Panc1 (cell line): ENCODE measurements around the gene ATP6V0C. TPM values are rescaled to one million over a fixed set of nuclear protein-coding genes. Genes with fewer than 3 reads are reported as not detected.

Experiments used
- ATAC-seq: fragments of 200-7000 bp; cut with Tn5 transposase; 2 replicates; pipeline ENCODE4 v1.9.1; 2020; ENCODE audit warnings: mild to moderate bottlenecking, moderate library complexity
- BruUV-seq: library from RNA; stranded (reverse); fragments of 400-500 nt; replicated peaks from 2 replicates; lab custom pipeline; 2021; lab: Mats Ljungman, UMichigan
- CTCF ChIA-PET: fragments of 300-600 bp; sonication (Branson Sonifier 250); formaldehyde crosslinking; loops from one replicate; lab custom pipeline; 2022; ENCODE audit warnings: antibody characterized with exemption; lab: Charles Lee
- POLR2A ChIA-PET: fragments of 300-600 bp; sonication (Branson Sonifier 250); formaldehyde crosslinking; loops from one replicate; lab custom pipeline; 2022; ENCODE audit warnings: antibody characterized with exemption; lab: Charles Lee
- DNase-seq: peaks from one replicate; pipeline ENCODE4 v3.0.0-alpha.2; 2010; ENCODE audit warnings: low read depth, low spot score
- H3K27ac ChIP-seq: 2 replicates; pipeline ENCODE4 v1.5.1; 2011; ENCODE audit warnings: mild to moderate bottlenecking, low read length, inconsistent platforms
- H3K27me3 ChIP-seq: fragments of 200-500 bp; sonication (Bioruptor generic); 2 replicates; pipeline ENCODE4 v1.6.0; 2014; ENCODE audit warnings: low read length, inconsistent platforms; ENCODE audit not compliant: control insufficient read depth, insufficient read depth
- H3K36me3 ChIP-seq: fragments of 200-500 bp; sonication (Bioruptor generic); 2 replicates; pipeline ENCODE4 v1.5.1; 2014; ENCODE audit warnings: inconsistent platforms, mild to moderate bottlenecking, low read length, moderate library complexity; ENCODE audit not compliant: control insufficient read depth, insufficient read depth
- H3K4me1 ChIP-seq: 2 replicates; pipeline ENCODE4 v1.5.1; 2011; ENCODE audit warnings: inconsistent platforms, mild to moderate bottlenecking, low read length, moderate library complexity; ENCODE audit not compliant: control insufficient read depth, insufficient read depth
- H3K4me3 ChIP-seq, 2 experiments: 2 replicates each; pipeline ENCODE4 v1.5.1; 2011 to 2012; ENCODE audit warnings: low read depth in 2 of 2, low read length in 2 of 2, mild to moderate bottlenecking in 2 of 2, inconsistent platforms in 1 of 2, moderate library complexity in 1 of 2
- H3K9me3 ChIP-seq: fragments of 200-500 bp; sonication (Bioruptor generic); 2 replicates; pipeline ENCODE4 v1.5.1; 2014; ENCODE audit warnings: low read depth, mild to moderate bottlenecking, inconsistent platforms, low read length, moderate library complexity; ENCODE audit not compliant: control insufficient read depth, insufficient read depth
- CTCF ChIP-seq: fragments of 450-650 bp; IDR thresholded peaks from 2 replicates; pipeline ENCODE4 v1.5.1; 2017; ENCODE audit warnings: mild to moderate bottlenecking
- POLR2AphosphoS5 ChIP-seq: IDR thresholded peaks from 2 replicates; pipeline ENCODE4 v1.6.1; 2012; ENCODE audit warnings: mild to moderate bottlenecking, low read depth, low read length, moderate library complexity
- REST ChIP-seq, 2 experiments: IDR thresholded peaks; 2 replicates each; pipeline ENCODE4 v1.6.1; 2011 to 2012; ENCODE audit warnings: low read depth in 2 of 2, control low read depth in 1 of 2, low read length in 1 of 2, mild to moderate bottlenecking in 1 of 2, moderate library complexity in 1 of 2; ENCODE audit not compliant: insufficient read depth in 1 of 2
- SIN3A ChIP-seq: IDR thresholded peaks from 2 replicates; pipeline ENCODE4 v1.6.1; 2012; ENCODE audit warnings: low read depth, mild to moderate bottlenecking, low read length, moderate library complexity, borderline replicate concordance; ENCODE audit not compliant: insufficient read depth
- TCF7L2 ChIP-seq: IDR thresholded peaks from 2 replicates; pipeline ENCODE4 v1.6.1; 2011; ENCODE audit warnings: mild to moderate bottlenecking, low read depth, low read length, inconsistent platforms
- in situ Hi-C: cut with HindIII; loops from 2 replicates; pipeline ENCODE4 v1.10.0; 2016; ENCODE audit warnings: low sequenced_read_pairs, low pct_unique_long_range_greater_than_20kb
- intact Hi-C: fragments of 100-400 bp; cut with micrococcal nuclease; formaldehyde crosslinking; loops from one replicate; pipeline ENCODE4 v1.10.0; 2022; ENCODE audit not compliant: unreplicated experiment
- total RNA-seq: library from RNA; stranded (reverse); gene quantifications from one replicate; pipeline ENCODE4 v1.2.1, GENCODE V29; 2021; ENCODE audit not compliant: unreplicated experiment

The ATP6V0C gene
- total RNA-seq, 1 experiment from 2014 or later, result 282 TPM

GRCh38 chr16:2487903-2488531, 25.7 kb upstream of the ATP6V0C start:
- POLR2A ChIA-PET, result no interaction called here
- H3K27me3 ChIP-seq, result no peaks in the 10 kb centered on the region
- no peak overlapping the region for H3K4me3 ChIP-seq
- no peak for DNase-seq
- ATAC-seq, result no peak
- H3K27ac ChIP-seq, result no peak overlapping the region
- no peaks in the 10 kb centered on the region for H3K36me3 ChIP-seq
- intact Hi-C loops, result no loop called here
- CTCF ChIA-PET, result interaction anchor here (0.7 kb wide), 1 partner anchor 33 kb away, joined by 6 read pairs; no protein-coding TSS in a partner anchor
- TF ChIP-seq POLR2AphosphoS5 (no peak), REST (IDR thresholded peaks at IDR 0.05; ENCODE audit: insufficient read depth in 1 of 2, low read depth in 2 of 2, low read length in 1 of 2) (no peak), TCF7L2 (no peak), CTCF (no peak), SIN3A (no peak)
- H3K4me1 ChIP-seq, result peaks cover 8% of the 10 kb centered on the region; the same call in 1 of the 2 replicates
- BruUV-seq, result no TSS peak
- H3K9me3 ChIP-seq, result no peaks in the 10 kb centered on the region
- in situ Hi-C loops, result no loop called here

DNA sequence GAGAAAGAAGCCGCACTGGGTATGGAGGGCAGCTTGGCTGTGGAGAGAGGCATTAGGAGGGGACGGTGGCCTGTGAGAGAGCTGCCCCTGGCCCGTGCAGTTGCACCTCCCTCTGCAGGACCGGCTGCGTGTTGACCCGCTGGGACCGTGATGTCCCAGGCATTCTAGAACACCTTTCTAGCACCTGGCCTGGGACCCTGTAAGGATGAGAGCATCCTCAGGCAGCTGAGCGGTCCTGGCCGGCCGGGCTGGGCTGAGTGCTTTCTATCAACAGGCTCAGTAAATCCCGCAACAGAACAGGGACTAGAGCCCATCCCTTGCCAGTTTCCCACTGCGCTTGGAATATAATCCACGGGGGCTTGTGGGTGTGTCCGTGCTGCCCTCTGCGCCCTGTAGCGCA, 24.2 kb upstream of the ATP6V0C start:
- ChIA-PET CTCF (no interaction called here), POLR2A (no interaction called here)
- no peaks in the 10 kb centered on the region for H3K36me3 ChIP-seq
- H3K27ac ChIP-seq, result no peak overlapping the region
- H3K4me1 ChIP-seq, result peaks cover 5% of the 10 kb centered on the region; the same call in 1 of the 2 replicates
- no peak for DNase-seq
- H3K27me3 ChIP-seq, result no peaks in the 10 kb centered on the region
- intact Hi-C loops (no loop called here), in situ Hi-C loops (no loop called here)
- BruUV-seq, result no TSS peak
- no peak overlapping the region for H3K4me3 ChIP-seq
- no peaks in the 10 kb centered on the region for H3K9me3 ChIP-seq
- TF ChIP-seq SIN3A (no peak), REST (IDR thresholded peaks at IDR 0.05; ENCODE audit: insufficient read depth in 1 of 2, low read depth in 2 of 2, low read length in 1 of 2) (no peak), TCF7L2 (no peak), POLR2AphosphoS5 (no peak), CTCF (no peak)
- no peak for ATAC-seq
